ENCODE measurements around the gene MRPL2.

Gene MRPL2

GRCh38 chr6:43038727-43039126, 20.5 kb downstream of the MRPL2 start:
- Histone ChIP-seq H3K27me3 (ENCODE audit: control insufficient read depth, low read length) (no peaks in the 10 kb centered on the region), H4K20me1 (ENCODE audit: control insufficient read depth, insufficient read depth, low read depth, low read length) (no peaks in the 10 kb centered on the region), H3K4me2 (ENCODE audit: low read length) (no peak overlapping the region), H3K9me3 (ENCODE audit: control insufficient read depth, insufficient read depth, low read length) (no peaks in the 10 kb centered on the region), H3K9me2 (replicated peaks; ENCODE audit: control insufficient read depth, low read length) (no peaks in the 10 kb centered on the region), H3K27ac (ENCODE audit: low read depth, low read length) (no peak overlapping the region), H3K79me2 (ENCODE audit: control insufficient read depth, low read length) (no peaks in the 10 kb centered on the region), H3K4me1 (ENCODE audit: control insufficient read depth, low read length) (no peaks in the 10 kb centered on the region), H3K36me3 (ENCODE audit: control insufficient read depth, low read length) (peaks cover 20% of the 10 kb centered on the region), H3F3A (ENCODE audit: control insufficient read depth, insufficient read depth) (no peaks in the 10 kb centered on the region), H3K4me3 (ENCODE audit: low read length) (no peak overlapping the region)
- no peak for TF ChIP-seq EZH2phosphoT487 (IDR thresholded peaks at IDR 0.05; ENCODE audit: borderline replicate concordance, low read length)
- TF ChIP-seq, protein P1, sequence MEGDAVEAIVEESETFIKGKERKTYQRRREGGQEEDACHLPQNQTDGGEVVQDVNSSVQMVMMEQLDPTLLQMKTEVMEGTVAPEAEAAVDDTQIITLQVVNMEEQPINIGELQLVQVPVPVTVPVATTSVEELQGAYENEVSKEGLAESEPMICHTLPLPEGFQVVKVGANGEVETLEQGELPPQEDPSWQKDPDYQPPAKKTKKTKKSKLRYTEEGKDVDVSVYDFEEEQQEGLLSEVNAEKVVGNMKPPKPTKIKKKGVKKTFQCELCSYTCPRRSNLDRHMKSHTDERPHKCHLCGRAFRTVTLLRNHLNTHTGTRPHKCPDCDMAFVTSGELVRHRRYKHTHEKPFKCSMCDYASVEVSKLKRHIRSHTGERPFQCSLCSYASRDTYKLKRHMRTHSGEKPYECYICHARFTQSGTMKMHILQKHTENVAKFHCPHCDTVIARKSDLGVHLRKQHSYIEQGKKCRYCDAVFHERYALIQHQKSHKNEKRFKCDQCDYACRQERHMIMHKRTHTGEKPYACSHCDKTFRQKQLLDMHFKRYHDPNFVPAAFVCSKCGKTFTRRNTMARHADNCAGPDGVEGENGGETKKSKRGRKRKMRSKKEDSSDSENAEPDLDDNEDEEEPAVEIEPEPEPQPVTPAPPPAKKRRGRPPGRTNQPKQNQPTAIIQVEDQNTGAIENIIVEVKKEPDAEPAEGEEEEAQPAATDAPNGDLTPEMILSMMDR (IDR thresholded peaks at IDR 0.05; ENCODE audit: low read depth, low read length, poor library complexity, severe bottlenecking), result no peak

DNA sequence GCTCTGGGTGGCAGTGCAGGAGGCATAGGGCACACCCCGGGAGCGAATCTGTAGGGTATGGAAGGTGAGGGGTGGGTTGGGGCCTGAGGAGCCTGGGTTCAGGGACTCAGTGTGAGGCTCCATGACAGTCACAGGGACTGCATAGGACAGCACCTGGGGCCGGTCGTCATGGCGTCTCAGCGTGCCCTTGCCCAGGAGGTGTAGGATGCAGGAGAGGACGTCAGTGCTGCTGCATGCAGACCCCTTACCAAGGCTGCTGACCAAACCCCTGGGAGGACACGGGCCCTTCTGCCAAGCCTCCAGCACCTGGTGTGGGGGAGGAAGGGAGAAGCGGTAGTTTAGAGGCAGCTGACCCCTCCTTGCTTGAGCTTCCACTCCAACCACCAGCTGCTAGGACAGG, 21.5 kb downstream of the MRPL2 start:
- Histone ChIP-seq H3K4me3 (ENCODE audit: low read length) (no peak overlapping the region), H3K9me3 (ENCODE audit: control insufficient read depth, insufficient read depth, low read length) (no peaks in the 10 kb centered on the region), H3K79me2 (ENCODE audit: control insufficient read depth, low read length) (no peaks in the 10 kb centered on the region), H3K36me3 (ENCODE audit: control insufficient read depth, low read length) (peaks cover 25% of the 10 kb centered on the region), H3K4me1 (ENCODE audit: control insufficient read depth, low read length) (no peaks in the 10 kb centered on the region), H3F3A (ENCODE audit: control insufficient read depth, insufficient read depth) (no peaks in the 10 kb centered on the region), H4K20me1 (ENCODE audit: control insufficient read depth, insufficient read depth, low read depth, low read length) (no peaks in the 10 kb centered on the region), H3K27me3 (ENCODE audit: control insufficient read depth, low read length) (no peaks in the 10 kb centered on the region), H3K4me2 (ENCODE audit: low read length) (no peak overlapping the region), H3K9me2 (replicated peaks; ENCODE audit: control insufficient read depth, low read length) (no peaks in the 10 kb centered on the region), H3K27ac (ENCODE audit: low read depth, low read length) (no peak overlapping the region)
- TF ChIP-seq EZH2phosphoT487 (IDR thresholded peaks at IDR 0.05; ENCODE audit: borderline replicate concordance, low read length), result no peak
- TF ChIP-seq, protein P1 (IDR thresholded peaks at IDR 0.05; ENCODE audit: low read depth, low read length, poor library complexity, severe bottlenecking), result no peak

DNA sequence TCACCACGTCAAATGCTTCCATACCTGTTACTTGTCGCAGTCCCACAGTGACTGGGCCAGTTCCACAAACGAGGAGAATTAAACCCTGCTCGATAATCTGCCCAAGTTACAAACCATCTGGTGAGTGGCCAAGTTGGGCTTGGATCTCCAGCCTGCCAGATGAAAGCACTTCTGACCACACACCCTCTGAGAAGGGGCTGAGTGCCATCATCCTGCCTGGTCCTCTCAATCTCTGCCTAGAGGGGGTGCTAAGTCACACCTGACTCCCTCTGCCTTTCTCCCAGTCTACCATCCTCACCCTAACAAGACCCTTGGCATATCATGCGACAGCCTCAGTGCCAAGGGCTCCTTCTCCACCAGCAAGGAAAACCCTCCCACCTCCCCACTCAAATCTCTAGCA, 22.0 kb downstream of the MRPL2 start:
- Histone ChIP-seq H3K4me2 (ENCODE audit: low read length) (no peak overlapping the region), H4K20me1 (ENCODE audit: control insufficient read depth, insufficient read depth, low read depth, low read length) (no peaks in the 10 kb centered on the region), H3K4me3 (ENCODE audit: low read length) (no peak overlapping the region), H3K4me1 (ENCODE audit: control insufficient read depth, low read length) (no peaks in the 10 kb centered on the region), H3K27me3 (ENCODE audit: control insufficient read depth, low read length) (no peaks in the 10 kb centered on the region), H3K9me3 (ENCODE audit: control insufficient read depth, insufficient read depth, low read length) (no peaks in the 10 kb centered on the region), H3K9me2 (replicated peaks; ENCODE audit: control insufficient read depth, low read length) (no peaks in the 10 kb centered on the region), H3F3A (ENCODE audit: control insufficient read depth, insufficient read depth) (no peaks in the 10 kb centered on the region), H3K36me3 (ENCODE audit: control insufficient read depth, low read length) (peaks cover 25% of the 10 kb centered on the region), H3K27ac (ENCODE audit: low read depth, low read length) (no peak overlapping the region), H3K79me2 (ENCODE audit: control insufficient read depth, low read length) (no peaks in the 10 kb centered on the region)
- TF ChIP-seq, protein P1 (IDR thresholded peaks at IDR 0.05; ENCODE audit: low read depth, low read length, poor library complexity, severe bottlenecking), result no peak
- no peak for TF ChIP-seq EZH2phosphoT487 (IDR thresholded peaks at IDR 0.05; ENCODE audit: borderline replicate concordance, low read length)

- no peaks in the 10 kb centered on the region for H3K4me1 ChIP-seq (ENCODE audit: control insufficient read depth, low read length)
- no peaks in the 10 kb centered on the region for H3K9me3 ChIP-seq (ENCODE audit: control insufficient read depth, insufficient read depth, low read length)
- no peak overlapping the region for H3K27ac ChIP-seq (ENCODE audit: low read depth, low read length)
- no peaks in the 10 kb centered on the region for H3K79me2 ChIP-seq (ENCODE audit: control insufficient read depth, low read length)
- TF ChIP-seq, protein P1 (IDR thresholded peaks at IDR 0.05; ENCODE audit: low read depth, low read length, poor library complexity, severe bottlenecking), result no peak
- no peak for TF ChIP-seq EZH2phosphoT487 (IDR thresholded peaks at IDR 0.05; ENCODE audit: borderline replicate concordance, low read length)
- no peaks in the 10 kb centered on the region for H3K9me2 ChIP-seq (replicated peaks; ENCODE audit: control insufficient read depth, low read length)
- no peaks in the 10 kb centered on the region for H4K20me1 ChIP-seq (ENCODE audit: control insufficient read depth, insufficient read depth, low read depth, low read length)
- no peaks in the 10 kb centered on the region for H3K27me3 ChIP-seq (ENCODE audit: control insufficient read depth, low read length)
- H3K4me2 ChIP-seq (ENCODE audit: low read length), result no peak overlapping the region
- H3K4me3 ChIP-seq (ENCODE audit: low read length), result no peak overlapping the region
- peaks cover 28% of the 10 kb centered on the region for H3K36me3 ChIP-seq (ENCODE audit: control insufficient read depth, low read length)
- no peaks in the 10 kb centered on the region for H3F3A ChIP-seq (ENCODE audit: control insufficient read depth, insufficient read depth)
Measured at GRCh38 chr6:43036712-43037111, 22.5 kb downstream of the MRPL2 start.
